EH (cell line): ENCODE data around the gene ILKAP.

Experiments
- DNase-seq: peaks from one replicate; pipeline ENCODE4 v3.0.0-alpha.2; 2015; ENCODE audit warnings: low read depth

ILKAP gene

GRCh38 chr2:238237431-238238135 lies 34.1 kb upstream of the ILKAP start:
- DNase-seq = no peak

GRCh38 chr2:238236571-238236970 lies 33.1 kb upstream of the ILKAP start:
- DNase-seq = no peak

- DNase-seq = no peak
Observed at GRCh38 chr2:238235856-238236255, 32.4 kb upstream of the ILKAP start.

GRCh38 chr2:238235331-238235732 lies 31.8 kb upstream of the ILKAP start:
- peak; percentile 50 for DNase-seq

GRCh38 chr2:238233625-238234024 lies 30.1 kb upstream of the ILKAP start:
- no peak for DNase-seq

GRCh38 chr2:238231809-238232208 lies 28.3 kb upstream of the ILKAP start:
- no peak for DNase-seq

- DNase-seq = peak; percentile 63
Observed at GRCh38 chr2:238231251-238231793, 27.8 kb upstream of the ILKAP start.

- DNase-seq = no peak
Observed at GRCh38 chr2:238230699-238231098, 27.2 kb upstream of the ILKAP start.

GRCh38 chr2:238228700-238229099 lies 25.2 kb upstream of the ILKAP start:
- no peak for DNase-seq

- DNase-seq = no peak
Observed at GRCh38 chr2:238227587-238228032, 24.1 kb upstream of the ILKAP start.

GRCh38 chr2:238226698-238227586 lies 23.4 kb upstream of the ILKAP start:
- no peak for DNase-seq

- peak; percentile 12 for DNase-seq
Observed at GRCh38 chr2:238225911-238226697, 22.6 kb upstream of the ILKAP start.

GRCh38 chr2:238225121-238225520 lies 21.6 kb upstream of the ILKAP start:
- no peak for DNase-seq

GRCh38 chr2:238224356-238225035 lies 21.0 kb upstream of the ILKAP start:
- no peak for DNase-seq

- DNase-seq = peak; percentile 76
Observed at GRCh38 chr2:238220892-238221521, 17.5 kb upstream of the ILKAP start.

- DNase-seq = no peak
Observed at GRCh38 chr2:238220274-238220891, 16.9 kb upstream of the ILKAP start.

- no peak for DNase-seq
Observed at GRCh38 chr2:238216651-238217184, 13.2 kb upstream of the ILKAP start.

- no peak for DNase-seq
Observed at GRCh38 chr2:238207006-238207405, 3.5 kb upstream of the ILKAP start.

- DNase-seq = no peak
Observed at GRCh38 chr2:238203973-238204683, 633 bp upstream of the ILKAP start.
